Endodermal cell (in vitro differentiated cells): Measurements from ENCODE around the gene DISP3. TPM values are rescaled to one million over a fixed set of nuclear protein-coding genes. Genes with fewer than 3 reads are reported as not detected.
A peak's percentile ranks its signal among the peaks of the same experiment; 100 is the strongest.

ENCODE experiments used
- DNase-seq: peaks from one replicate; pipeline ENCODE4 v3.0.0-alpha.2; 2017
- H3K27ac ChIP-seq: 2 replicates; pipeline ENCODE4 v1.5.1; 2013; ENCODE audit warnings: mild to moderate bottlenecking, low read depth, low read length, moderate library complexity
- H3K27me3 ChIP-seq: 2 replicates; pipeline ENCODE4 v1.6.1; 2013; ENCODE audit warnings: mild to moderate bottlenecking, low read length, moderate library complexity; ENCODE audit not compliant: insufficient read depth, control insufficient read depth, poor library complexity, severe bottlenecking
- H3K36me3 ChIP-seq: 2 replicates; pipeline ENCODE4 v1.7.0; 2013; ENCODE audit warnings: mild to moderate bottlenecking, low read length, moderate library complexity; ENCODE audit not compliant: control insufficient read depth, insufficient read depth
- H3K4me1 ChIP-seq: one replicate; pipeline ENCODE4 v1.7.0; 2013; ENCODE audit warnings: low read length; ENCODE audit not compliant: control insufficient read depth, insufficient read depth
- H3K4me3 ChIP-seq: 2 replicates; pipeline ENCODE4 v1.5.1; 2013; ENCODE audit warnings: mild to moderate bottlenecking, low read length, moderate library complexity
- H3K9ac ChIP-seq: 2 replicates; pipeline ENCODE4 v1.6.1; 2013; ENCODE audit warnings: mild to moderate bottlenecking, low read length, moderate library complexity; ENCODE audit not compliant: poor library complexity, severe bottlenecking; ENCODE audit errors: extremely low read depth
- H3K9me3 ChIP-seq: 2 replicates; pipeline ENCODE4 v1.6.1; 2013; ENCODE audit warnings: mild to moderate bottlenecking, low read length, moderate library complexity; ENCODE audit not compliant: control insufficient read depth
- H3K27ac Mint-ChIP-seq: 2 replicates; pipeline ENCODE4 v1.8.0; 2020; ENCODE audit warnings: mixed read lengths
- H3K27me3 Mint-ChIP-seq: 2 replicates; pipeline ENCODE4 v1.8.0; 2021; ENCODE audit warnings: mild to moderate bottlenecking, mixed read lengths; ENCODE audit not compliant: insufficient read depth
- H3K36me3 Mint-ChIP-seq: 2 replicates; pipeline ENCODE4 v1.8.0; 2020; ENCODE audit warnings: low read depth, mixed read lengths
- H3K4me1 Mint-ChIP-seq: 2 replicates; pipeline ENCODE4 v1.8.0; 2020; ENCODE audit warnings: mixed read lengths
- H3K4me3 Mint-ChIP-seq: 2 replicates; pipeline ENCODE4 v1.8.0; 2020; ENCODE audit warnings: mild to moderate bottlenecking, moderate library complexity, mixed read lengths
- H3K9me3 Mint-ChIP-seq: 2 replicates; pipeline ENCODE4 v1.8.0; 2020; ENCODE audit warnings: mild to moderate bottlenecking, mixed read lengths
- CTCF ChIP-seq: fragments of 200-600 bp; sonication (generic); conservative IDR thresholded peaks from 2 replicates; pipeline ENCODE4 v1.5.0; 2021; ENCODE audit warnings: antibody characterized with exemption, mild to moderate bottlenecking
- WGBS, 2 experiments: methylation state at CpG; one replicate each; pipeline versions ENCODE4 v1.1.5 to v1.1.7; 2013; ENCODE audit warnings: missing lambda C conversion rate in 2 of 2, mixed read lengths in 1 of 2; ENCODE audit not compliant: insufficient coverage in 1 of 2, insufficient read length in 1 of 2; 5-methylcytosine and 5-hydroxymethylcytosine counted together
- total RNA-seq, 2 donors: library from RNA; stranded (reverse); fragmentation: NEBNext Ultra II Directional in 1 of 2; extraction: Animal tissue kit (Norgen Biotek cat#: 25700) in 1 of 2; gene quantifications; 2 replicates in 1 of 2; 3 replicates in 1 of 2; pipeline ENCODE4 v1.2.1, GENCODE V29; 2021

Gene DISP3
- total RNA-seq, 2 donors from 2014 or later = 9.6 to 11.6 TPM

- no peak overlapping the region for H3K4me3 Mint-ChIP-seq
- Histone ChIP-seq H3K4me3 (no peak overlapping the region), H3K9me3 (no peaks in the 10 kb centered on the region), H3K27me3 (no peaks in the 10 kb centered on the region), H3K4me1 (no peaks in the 10 kb centered on the region), H3K9ac (no peak overlapping the region), H3K27ac (no peak overlapping the region), H3K36me3 (no peaks in the 10 kb centered on the region)
- TF ChIP-seq CTCF = peak; percentile 42
- H3K27ac Mint-ChIP-seq = no peak overlapping the region
- 95 to 97% methylated on average over 23 to 33 of the region's 33 CpGs for WGBS, 2 experiments
- peaks cover 14% of the 10 kb centered on the region for H3K4me1 Mint-ChIP-seq
- no peaks in the 10 kb centered on the region for H3K27me3 Mint-ChIP-seq
- DNase-seq = no peak
- no peaks in the 10 kb centered on the region for H3K9me3 Mint-ChIP-seq
- peaks cover 1% of the 10 kb centered on the region for H3K36me3 Mint-ChIP-seq
Observed at GRCh38 chr1:11535761-11536572, 57.0 kb downstream of the DISP3 start.

GRCh38 chr1:11536573-11537379 is 57.8 kb downstream of the DISP3 start:
- Histone ChIP-seq H3K9me3 (no peaks in the 10 kb centered on the region), H3K9ac (no peak overlapping the region), H3K4me1 (no peaks in the 10 kb centered on the region), H3K27me3 (no peaks in the 10 kb centered on the region), H3K36me3 (no peaks in the 10 kb centered on the region), H3K27ac (no peak overlapping the region), H3K4me3 (no peak overlapping the region)
- Mint-ChIP-seq H3K36me3 (no peaks in the 10 kb centered on the region), H3K4me1 (peaks cover 9% of the 10 kb centered on the region), H3K27me3 (no peaks in the 10 kb centered on the region), H3K27ac (no peak overlapping the region), H3K9me3 (no peaks in the 10 kb centered on the region), H3K4me3 (no peak overlapping the region)
- DNase-seq = no peak
- no peak for TF ChIP-seq CTCF
- 91 to 97% methylated on average over 10 to 26 of the region's 26 CpGs for WGBS, 2 experiments

GRCh38 chr1:11537380-11537764 is 58.4 kb downstream of the DISP3 start:
- Histone ChIP-seq H3K9ac (no peak overlapping the region), H3K4me3 (no peak overlapping the region), H3K36me3 (no peaks in the 10 kb centered on the region), H3K27ac (no peak overlapping the region), H3K27me3 (no peaks in the 10 kb centered on the region), H3K4me1 (no peaks in the 10 kb centered on the region), H3K9me3 (no peaks in the 10 kb centered on the region)
- no peak for DNase-seq
- no peak for TF ChIP-seq CTCF
- H3K4me1 Mint-ChIP-seq = peaks cover 5% of the 10 kb centered on the region
- H3K4me3 Mint-ChIP-seq = no peak overlapping the region
- no peaks in the 10 kb centered on the region for H3K36me3 Mint-ChIP-seq
- 93 to 94% methylated on average over 9 of the region's 9 CpGs for WGBS, 2 experiments
- H3K9me3 Mint-ChIP-seq = no peaks in the 10 kb centered on the region
- H3K27ac Mint-ChIP-seq = no peak overlapping the region
- H3K27me3 Mint-ChIP-seq = peaks cover 2% of the 10 kb centered on the region
